Fibroblast of skin of right quadriceps (primary cell): Measurements from ENCODE around the gene SDC3.
A peak's percentile ranks its signal among the peaks of the same experiment; 100 is the strongest.

ENCODE experiments used
- DNase-seq: peaks from one replicate; pipeline ENCODE4 v3.0.0-alpha.2; 2013

SDC3 gene

GRCh38 chr1:30888391-30888790, 20.2 kb downstream of the SDC3 start:
- DNase-seq: peak; percentile 96

- peak; percentile 60 for DNase-seq
These were observed 20.9 kb downstream of the SDC3 start for GRCh38 chr1:30887485-30888315.

- no peak for DNase-seq
These were observed 21.7 kb downstream of the SDC3 start for GRCh38 chr1:30886710-30887428.

GRCh38 chr1:30885570-30886522, 22.7 kb downstream of the SDC3 start:
- no peak for DNase-seq

DNA sequence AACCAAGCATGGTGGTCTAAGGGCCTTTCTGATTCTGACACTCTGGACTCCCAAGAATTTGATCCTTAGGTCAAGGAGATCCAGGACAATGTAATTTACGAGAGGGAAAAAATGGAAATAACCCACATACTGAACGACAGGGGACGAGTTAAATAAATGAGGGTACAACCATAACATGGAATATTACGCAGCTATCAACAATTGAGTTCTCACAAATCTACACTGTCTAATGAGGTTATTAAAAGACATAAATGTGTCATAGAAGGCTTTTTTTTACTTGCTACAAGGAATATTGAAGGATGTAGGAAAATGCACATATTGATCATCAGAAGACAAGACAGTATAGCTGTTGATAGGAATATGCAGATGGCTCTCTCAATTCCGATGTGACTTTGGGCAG, 23.8 kb downstream of the SDC3 start:
- no peak for DNase-seq

DNA sequence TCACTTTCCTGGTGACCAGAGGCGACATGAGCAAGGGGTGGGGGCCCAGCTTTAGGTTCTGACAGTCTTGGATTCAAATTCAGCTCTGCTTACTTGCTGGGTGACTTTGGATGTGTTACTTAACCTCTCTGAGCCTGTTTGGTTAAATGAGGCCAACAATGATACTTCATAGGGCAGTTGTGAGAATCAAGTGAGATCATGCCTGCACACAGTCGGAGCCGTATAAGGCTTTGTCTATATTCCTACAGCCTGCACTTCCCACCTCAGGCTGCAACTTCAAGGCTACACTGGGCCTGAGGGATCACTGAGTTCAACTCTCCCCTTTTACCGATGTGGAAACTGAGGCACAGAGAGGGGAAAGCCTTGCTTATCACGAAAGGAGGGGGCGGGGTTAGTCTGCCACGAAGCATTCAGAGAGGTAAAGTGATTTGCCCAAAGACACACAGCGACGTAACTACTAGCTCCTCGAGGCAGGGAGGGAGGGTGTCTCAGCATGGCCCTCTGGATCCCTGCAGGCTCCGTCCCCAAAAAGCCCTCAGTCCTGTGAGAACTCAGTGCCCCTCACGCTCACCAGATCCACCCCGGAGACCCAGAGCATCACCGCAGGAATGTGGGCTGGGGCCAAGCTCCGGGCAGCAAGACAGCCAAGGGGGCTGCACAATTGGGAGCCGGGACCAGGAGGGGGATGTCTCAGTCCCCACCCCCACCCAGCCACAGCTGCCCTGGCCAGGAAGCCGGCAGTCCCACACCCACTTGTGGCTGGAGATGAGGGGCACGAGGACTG, 25.0 kb downstream of the SDC3 start:
- no peak for DNase-seq

- no peak for DNase-seq
These were observed 25.7 kb downstream of the SDC3 start for GRCh38 chr1:30882678-30883388.

DNA sequence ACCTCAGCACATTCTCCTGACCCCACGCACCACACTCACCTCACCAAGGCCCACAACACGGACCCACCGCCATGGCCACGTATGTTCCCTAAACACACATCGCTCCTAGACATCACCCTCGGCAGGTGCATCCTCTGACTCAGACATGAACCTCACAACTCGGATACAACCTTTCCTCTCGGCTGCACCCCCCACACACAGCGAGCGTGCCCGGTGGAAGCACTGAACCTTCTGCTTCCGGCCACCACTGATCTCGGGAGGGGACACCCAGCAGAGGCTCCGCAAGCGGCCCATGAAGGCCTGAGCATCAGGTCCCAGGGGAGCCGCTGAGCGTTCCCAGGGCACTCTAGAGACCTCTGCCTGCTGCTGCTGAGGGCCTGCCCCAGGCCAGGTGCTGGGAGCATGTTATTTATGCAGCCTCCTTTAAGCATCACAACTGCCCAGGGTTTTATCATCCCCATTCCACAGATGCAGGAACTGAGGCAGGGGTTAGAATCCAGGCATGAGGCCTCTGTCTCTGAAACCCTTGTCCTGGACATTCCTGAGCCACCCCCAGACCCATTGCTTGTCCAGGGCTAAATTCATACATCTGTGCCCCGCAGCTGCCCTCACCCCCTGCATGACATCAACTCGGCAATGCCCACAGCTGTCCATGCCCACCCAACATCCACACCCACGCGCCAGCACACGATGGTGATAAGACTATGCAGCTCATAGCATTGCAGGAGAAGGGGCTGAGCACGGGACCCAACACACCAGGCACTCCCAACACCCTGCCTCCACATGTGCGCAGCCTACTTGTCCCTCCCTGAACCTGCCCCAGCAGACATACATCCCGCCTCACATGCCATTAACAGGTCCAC, 27.0 kb downstream of the SDC3 start:
- no peak for DNase-seq

DNA sequence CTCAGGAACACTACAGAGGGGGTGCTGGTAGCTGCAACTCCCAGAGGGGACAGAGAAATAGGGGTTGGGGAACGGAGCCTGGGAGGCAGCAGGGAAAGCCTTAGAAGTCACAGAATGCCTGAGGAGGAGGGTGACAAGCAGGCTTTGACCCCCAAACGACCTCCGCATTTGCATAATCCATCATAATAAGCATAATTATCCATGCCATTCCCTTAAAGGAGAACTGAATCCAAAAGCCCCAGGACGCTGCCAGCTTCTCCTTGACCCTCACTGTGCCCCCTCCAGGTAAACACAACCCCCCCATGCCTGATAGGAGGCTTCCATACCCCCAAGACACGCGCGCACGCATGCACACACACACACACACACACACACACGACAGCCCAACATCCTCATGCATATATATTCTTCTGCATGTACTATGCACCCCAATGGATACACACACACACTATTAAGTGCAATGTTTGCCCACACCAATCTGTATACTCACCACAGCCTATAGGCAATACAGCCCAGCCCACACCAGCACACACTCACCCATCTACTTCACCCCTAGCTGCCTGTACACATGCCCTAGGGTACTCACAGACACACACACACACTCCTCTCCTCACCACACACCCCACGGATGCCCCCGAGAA, 27.8 kb downstream of the SDC3 start:
- DNase-seq: no peak

DNA sequence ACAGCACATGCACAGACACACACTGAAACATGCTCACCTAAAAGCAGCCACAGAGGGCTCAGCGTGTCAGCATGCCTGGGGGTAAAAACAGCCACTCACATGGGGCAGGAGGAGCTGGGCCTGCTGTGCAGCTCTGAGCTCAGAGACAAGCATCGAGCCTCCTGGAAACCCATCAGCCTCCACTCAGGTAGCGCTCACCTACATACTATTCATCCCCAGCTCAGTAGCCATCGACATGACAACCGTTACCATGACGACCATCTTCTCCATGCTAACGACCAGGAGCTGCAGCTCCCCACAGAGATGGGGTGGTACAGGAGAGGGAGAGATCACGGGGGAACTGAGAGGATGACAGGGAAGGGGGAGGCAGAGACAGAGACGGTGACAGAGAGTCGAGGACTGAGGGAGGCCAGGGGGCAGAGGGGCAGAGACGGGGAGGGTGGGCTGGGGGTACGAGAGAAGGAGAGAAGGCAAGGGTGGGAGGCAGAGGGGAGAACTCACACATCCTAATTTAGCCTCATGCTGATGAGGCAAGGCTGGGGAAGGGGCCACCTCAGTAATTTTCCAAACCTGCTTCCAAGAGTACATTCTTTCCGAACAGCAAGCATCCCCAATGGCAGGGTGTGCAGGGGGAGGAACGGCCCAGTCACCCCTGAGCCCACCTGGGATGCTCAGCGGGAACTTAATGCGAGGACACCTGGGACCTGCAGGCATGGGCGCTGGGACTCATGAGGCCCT, 28.4 kb downstream of the SDC3 start:
- DNase-seq: no peak

DNA sequence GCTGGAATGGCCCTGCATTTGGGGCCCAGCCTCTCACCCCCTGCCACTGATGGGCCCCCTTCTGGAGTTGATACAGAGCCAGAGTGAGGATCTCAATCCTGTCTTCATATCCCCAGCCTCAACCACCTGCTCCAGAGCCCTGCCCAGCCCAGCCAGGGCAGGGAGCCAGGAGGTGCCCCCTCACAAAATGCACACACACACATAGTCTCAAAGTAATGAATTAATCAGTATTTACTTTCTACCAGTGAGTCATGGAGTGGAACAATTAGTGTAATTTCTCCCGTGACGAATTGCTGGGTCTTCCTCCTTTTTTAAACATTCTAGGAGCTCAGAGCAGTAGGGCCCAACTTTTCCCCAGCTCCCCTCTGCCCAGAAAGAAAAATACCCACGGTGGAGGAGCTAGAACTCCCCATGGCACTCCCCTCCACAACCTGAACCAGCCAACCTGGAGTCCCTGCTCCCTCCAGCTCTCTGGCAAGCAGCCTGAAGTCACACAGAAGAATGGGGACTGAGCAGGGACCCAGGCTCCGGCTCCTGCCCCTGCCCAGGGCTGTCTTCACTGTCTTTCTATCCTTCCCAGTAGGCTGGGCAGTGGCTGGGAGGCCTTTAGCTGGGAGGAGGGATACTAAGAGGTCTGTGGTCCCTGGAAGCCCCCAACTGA, 29.3 kb downstream of the SDC3 start:
- DNase-seq: no peak

DNA sequence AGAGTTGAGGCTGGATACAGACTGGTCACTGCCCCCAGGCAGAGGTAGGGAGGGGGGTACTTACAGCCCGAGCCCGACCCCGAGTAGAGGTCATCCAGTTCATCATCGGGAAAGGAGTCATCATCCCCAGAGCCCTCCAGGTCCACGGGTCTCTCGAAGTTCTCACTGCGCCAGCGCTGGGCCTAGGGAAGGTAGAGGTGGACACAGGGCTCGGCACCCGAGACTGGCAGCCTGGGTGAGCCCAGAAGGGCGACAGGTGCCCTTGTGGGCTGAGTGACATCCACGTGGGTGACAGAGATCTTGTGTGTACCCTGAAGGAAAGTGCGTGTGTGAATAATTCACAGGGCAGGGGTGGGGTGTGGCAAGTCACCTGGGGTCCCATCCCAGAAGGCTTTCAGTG, 30.0 kb downstream of the SDC3 start:
- no peak for DNase-seq

DNA sequence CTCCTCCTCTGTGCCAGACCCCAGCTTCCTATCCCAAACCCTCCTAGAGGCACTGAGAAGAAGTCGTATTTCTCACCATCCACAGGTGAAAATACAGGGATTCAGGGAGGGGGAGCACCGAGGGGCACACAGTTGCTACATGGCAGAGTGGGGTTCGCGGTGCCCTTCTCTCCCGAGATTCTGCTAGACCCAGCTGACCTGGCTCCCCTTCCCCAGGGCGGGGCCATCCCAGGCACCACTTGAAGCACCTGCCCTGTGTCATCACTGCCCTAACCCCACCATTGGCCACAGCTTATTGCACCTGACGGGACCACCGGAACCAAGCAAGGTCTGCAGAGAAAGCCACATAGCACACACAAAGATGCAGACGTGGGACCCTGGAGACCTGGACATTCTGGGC, 30.5 kb downstream of the SDC3 start:
- DNase-seq: no peak

DNA sequence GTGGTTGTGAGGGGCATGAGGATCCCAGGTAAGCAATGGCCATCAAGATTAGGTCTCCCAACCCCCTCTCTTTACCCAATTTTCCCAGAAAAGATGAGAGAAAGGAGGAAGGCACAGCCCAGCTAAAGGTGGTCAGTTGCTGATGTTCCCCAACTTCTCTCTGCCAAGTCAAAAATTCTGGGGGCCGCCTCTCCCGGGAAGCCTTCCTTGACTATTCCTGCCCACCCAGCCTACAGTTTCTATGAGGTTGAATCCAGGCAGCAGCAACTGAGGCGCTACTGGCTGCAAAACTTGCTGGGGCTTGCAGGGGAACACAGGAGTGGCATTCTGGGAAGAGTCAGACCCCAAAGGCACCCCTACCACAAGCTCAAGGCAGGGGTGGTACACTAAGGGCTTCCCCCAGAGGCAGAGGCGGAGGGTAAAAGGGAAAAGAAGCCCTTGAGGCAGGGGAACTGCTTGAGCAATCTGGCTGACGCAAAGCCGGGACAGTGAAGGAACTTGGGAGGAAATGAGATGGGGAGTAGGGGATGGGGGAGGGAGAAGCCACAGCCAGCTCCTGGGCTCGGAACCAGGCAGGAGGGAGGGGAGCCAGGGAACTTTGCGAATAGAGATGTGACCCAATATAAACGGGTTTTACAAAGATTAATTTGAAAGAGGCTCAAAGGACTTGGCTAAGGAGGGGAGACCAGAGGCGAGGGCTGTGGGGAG, 31.2 kb downstream of the SDC3 start:
- DNase-seq: peak; percentile 88

DNA sequence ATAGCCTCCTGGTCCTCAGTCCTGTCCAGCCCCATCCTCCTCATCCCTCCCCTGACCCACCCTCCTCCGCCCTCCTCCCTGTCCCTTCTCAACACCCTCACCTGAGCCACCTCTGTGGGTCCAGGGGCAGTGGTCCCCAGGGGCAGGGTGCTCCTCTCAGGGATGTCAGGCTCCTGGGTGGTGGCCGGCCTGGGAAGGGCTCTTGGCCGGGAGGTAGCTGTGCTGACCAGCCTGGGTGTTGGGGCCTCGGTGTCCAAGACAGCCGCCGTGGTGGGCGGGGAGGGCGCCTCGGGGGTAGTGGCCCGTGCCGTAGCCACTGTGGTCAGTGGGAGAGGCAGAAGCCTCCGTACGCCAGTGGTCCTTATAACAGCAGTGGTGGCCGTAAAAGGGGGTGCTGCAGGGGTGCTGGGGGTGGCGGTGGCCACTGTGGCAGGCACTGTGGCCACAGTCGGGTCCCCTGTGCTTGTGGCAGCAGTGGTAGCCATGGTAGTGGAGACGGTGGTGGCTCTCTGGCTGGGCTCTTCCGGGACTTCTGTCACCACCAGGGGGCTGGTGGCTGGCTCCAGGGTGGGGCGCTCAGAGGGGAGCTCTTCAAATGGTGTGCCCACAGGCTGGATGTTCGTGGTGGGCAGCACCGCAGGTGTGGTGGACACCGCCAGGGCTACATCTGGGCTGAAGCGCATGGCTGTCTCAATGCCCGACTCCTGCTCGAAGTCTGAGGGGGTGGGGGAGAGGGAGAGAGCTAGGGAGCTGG, 31.9 kb downstream of the SDC3 start:
- no peak for DNase-seq

DNA sequence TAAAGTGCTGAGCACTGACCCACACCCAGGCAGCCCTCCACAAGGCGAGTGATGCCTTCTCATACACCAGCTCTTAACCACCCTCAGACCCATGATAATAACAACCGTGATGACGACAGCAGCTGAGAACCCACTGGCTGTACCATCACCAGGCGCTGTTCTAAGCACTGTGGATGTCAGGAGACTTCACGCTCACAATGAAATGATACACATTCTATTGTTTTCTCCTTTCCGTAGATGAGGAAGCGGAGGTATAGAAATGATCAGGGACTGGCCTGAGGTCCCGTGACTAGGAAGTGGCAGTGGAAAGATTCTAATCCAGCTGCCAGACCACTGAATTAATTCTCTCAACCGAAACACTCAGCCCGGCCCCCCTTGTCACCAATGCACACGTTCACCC, 32.6 kb downstream of the SDC3 start:
- no peak for DNase-seq

DNA sequence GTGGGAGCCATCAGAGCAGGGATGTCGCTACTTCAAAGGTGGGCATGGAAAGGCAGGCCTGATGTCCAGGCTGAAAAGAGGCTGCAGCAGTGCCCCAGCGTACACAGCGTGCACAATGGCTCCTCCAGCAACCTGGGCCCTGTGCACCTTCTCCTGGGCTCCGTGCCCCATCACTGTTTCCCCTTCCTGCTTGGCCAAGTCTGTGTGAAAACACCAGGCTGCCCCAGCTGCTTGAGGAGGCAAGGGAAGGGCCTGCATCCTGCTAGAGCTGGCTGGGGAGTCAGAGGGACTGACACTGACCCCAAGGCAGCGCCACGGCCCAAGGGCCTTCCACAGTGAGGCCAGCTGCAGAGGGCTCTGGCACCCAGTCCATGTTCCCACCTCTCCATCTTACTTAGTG, 33.4 kb downstream of the SDC3 start:
- no peak for DNase-seq

GRCh38 chr1:30874176-30874575, 34.4 kb downstream of the SDC3 start:
- no peak for DNase-seq
